Transverse colon (tissue), 4 donors: Measurements from ENCODE around the gene GPR37L1.

Experiments used
- CTCF ChIP-seq, 5 experiments: fragments of 200-600 bp in 3 of 5; fragments of 450-650 bp in 2 of 5; sonication (generic) in 3 of 5; IDR thresholded peaks; 1 replicate in 2 of 5; 2 replicates in 3 of 5; pipeline ENCODE4 v1.5.1; 2016 to 2017; ENCODE audit warnings: antibody characterized with exemption in 5 of 5, inconsistent platforms in 3 of 5, mild to moderate bottlenecking in 2 of 5, moderate library complexity in 1 of 5
- POLR2A ChIP-seq: fragments of 450-650 bp; IDR thresholded peaks from one replicate; pipeline ENCODE4 v1.6.1; 2016; ENCODE audit warnings: antibody characterized with exemption, mild to moderate bottlenecking, moderate library complexity
- POLR2AphosphoS5 ChIP-seq, 3 donors: sonication (generic); formaldehyde crosslinking; IDR thresholded peaks; one replicate each; pipeline ENCODE4 v1.6.1; 2016; ENCODE audit warnings: antibody characterized with exemption in 3 of 3

GRCh38 chr1:202165267-202165941 is 42.7 kb downstream of the GPR37L1 start:
- TF ChIP-seq POLR2A (no peak), CTCF (IDR thresholded peaks at IDR 0.05) (no peak), POLR2AphosphoS5 (IDR thresholded peaks at IDR 0.05) (no peak)
